GM21423 (cell line): Measurements from ENCODE around the gene TEX13D.
"Not testable (repeated sequence)": the region's sequence is repeated elsewhere in the genome, so short reads cannot be mapped to it uniquely, and the experiment has no call there.

ENCODE experiments used
- ATAC-seq: cut with Tn5 transposase; IDR thresholded peaks from one replicate; pipeline ENCODE4 v1.9.1; 2021; ENCODE audit warnings: mild to moderate bottlenecking, moderate library complexity; ENCODE audit not compliant: unreplicated experiment

TEX13D gene

DNA sequence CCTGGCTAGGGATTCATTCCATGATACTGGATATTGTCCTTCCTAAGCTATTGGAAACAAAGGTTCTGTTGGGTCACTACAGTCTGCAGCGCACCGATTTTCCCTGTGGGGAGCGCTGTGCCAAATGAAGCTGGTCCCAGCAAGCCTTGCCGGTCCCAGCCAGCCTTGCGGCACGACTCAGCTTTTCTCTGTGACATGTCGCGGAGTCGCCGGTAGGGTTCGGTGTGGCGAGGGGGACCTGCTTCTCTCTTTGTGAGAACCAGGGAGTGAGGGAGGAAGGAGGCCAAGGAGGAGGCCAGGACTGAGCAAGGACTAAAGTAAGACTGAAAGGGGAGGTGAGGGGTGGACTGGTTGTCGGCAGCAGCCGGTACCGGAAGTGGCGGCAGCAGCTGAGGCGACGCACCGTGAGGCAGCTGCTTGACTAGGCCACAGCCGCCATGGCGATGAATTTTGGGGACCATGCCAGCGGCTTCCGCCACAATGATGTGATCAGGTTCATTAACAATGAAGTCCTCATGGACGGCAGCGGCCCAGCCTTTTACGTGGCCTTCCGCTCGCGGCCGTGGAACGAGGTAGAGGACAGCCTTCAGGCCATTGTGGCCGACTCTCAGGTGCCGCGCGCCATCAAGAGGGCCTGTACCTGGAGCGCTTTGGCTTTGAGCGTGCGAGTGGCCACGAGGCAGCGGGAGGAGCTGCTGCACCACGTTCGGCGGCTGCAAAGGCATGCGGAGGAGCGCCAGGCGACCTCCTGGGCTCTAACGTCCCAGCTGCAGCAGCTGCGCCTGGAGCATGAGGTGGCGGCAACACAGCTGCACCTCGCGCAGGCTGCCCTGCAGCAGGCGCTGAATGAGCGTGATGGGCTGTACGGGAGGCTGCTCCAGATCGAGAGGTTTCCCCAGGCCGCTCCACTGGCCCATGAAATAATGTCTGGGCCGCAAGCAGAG lies at the start of gene TEX13D:
Gene TEX13D, plus strand, starts transcription at position 180 of the 944 bp plus-strand sequence. Its CDS starts 258 bp downstream, at position 438.
- ATAC-seq = no peak

DNA sequence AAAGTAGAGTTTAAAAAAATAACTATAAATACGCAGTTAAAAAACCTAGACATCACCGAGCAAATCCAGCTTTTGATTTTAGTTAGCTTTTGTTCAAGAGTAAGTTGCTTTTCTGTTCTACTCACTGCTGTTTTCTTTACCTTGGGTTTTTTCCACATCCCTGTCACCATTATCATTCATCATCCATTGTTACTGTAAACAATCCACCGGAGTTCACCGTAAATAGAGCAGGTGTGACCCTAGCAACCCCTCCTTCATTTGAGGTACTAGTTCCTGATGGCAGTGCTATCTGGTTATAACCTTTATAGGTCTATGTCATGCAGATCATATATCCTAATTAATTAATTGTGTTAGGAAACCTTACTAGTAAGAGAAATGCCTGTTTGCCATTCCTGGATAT lies 43.0 kb upstream of the TEX13D start:
- no peak for ATAC-seq

DNA sequence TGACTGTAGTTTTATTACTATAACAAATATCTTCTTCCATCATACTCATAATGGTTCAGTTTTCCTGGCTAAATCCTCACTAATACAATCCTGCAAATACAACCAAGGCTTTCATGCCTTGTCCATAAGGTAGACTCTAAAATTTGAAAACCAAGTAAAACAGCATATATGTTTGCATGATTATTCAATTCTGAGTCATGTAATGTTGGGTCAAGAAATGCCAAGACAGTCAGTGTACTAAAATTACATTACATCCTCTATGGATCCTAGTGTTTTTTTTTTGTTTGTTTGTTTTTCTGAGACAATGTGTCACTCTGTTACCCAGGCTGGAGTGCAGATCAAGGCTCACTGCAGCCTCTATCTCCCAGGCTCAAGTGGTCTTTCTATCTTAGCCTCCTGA lies 38.6 kb upstream of the TEX13D start:
- ATAC-seq = no peak

DNA sequence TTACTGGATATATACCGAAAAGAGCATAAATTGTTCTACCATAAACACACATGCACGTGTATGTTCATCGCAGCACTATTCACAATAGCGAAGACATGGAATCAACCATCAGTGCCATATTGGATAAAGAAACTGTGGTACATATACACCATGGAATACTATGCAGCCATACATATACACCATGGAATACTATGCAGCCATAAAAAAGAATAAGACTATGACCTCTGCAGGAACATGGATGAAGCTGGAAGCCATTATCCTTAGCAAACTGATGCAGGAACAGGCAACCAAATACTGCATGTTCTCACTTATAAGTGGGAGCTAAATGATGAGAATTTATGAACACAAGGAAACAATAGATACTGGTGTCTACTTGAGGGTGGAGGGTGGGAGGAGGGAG lies 33.1 kb upstream of the TEX13D start:
- ATAC-seq = not testable (repeated sequence)

DNA sequence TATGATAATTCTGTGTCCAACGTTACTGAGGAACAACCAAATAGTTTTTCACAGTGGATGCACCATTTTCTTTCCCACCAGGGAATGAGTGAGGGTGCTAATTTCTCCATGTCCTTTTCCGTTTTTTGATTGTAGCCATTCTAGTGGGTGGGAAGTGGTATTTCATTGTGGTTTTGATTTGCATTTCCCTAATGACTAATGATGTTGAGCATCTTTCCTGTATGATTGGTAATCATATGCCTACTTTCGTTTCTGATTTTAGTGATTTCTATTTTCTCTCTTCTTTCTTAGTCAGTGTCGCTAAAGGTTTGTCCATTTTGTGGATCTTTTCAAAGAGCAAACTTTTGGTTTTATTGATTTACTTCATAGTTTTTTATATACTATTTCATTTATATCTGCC lies 32.1 kb upstream of the TEX13D start:
- no peak for ATAC-seq

DNA sequence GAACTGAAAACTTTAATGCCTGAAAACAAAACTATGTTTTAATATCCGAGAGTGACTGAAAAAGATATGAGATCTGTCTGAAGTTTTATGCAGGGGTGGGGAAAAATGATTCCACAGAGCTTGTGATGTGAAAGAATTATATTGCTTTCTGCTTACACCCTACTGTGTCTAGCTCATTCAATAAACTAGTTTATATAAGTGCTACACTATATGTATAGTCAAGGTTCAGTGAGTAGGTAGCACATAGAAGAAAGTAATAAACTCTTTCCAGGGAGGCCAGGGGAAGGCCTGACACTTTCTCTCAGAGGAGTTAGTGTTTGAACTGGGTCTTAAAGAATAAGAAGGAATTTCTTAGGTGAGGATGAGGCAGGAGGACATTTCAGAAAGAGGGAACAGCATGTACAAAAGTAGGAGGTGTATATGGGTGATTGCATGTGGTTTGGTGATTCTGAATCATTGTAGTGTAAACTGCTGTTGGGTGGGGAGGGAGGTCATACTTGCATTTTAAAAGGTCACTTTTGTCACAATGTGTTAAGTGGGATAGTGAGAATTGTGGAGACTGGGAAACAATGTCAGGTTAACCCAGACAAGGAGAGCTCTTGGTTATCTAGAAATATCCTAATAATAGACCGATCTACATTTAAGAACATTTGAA lies 25.1 kb upstream of the TEX13D start:
- ATAC-seq = no peak

DNA sequence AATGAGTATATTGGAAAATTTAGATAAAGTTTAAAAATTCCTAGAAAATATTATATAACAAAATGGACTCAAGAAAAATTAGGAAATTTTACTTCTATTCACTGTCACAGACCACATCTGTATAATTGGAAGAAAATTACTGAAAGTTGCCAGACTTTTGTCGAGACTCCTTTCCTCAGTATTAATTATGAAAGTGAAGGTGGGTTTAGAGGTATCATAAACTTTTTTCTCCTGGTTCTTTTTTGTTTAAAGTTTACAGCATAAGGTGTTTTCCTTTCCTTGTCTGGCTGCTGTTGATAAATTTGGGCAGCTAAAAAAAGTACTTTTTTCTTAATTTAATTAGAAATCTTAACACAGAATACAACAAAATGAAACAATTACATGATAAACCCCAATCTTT lies 6.7 kb upstream of the TEX13D start:
- ATAC-seq = no peak

DNA sequence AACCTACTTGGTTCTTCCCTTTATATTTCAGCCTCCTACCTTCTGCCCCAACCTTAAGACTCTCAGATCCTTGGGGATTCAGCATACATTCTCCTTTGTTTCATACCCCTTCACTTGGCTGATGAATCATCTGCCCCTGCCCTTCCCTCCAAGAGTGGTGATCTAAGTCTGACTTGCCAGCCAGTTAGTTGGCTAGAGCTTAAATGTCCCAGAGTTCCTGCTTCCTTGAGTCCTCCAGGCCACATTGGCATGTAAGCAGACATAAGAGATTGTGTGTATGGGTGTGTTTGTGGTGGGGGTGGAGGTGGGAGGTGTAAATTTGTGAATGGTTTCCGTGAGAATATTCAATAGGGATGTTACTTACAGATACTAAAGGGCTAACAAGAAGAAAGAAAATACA lies 3.7 kb upstream of the TEX13D start:
- no peak for ATAC-seq

DNA sequence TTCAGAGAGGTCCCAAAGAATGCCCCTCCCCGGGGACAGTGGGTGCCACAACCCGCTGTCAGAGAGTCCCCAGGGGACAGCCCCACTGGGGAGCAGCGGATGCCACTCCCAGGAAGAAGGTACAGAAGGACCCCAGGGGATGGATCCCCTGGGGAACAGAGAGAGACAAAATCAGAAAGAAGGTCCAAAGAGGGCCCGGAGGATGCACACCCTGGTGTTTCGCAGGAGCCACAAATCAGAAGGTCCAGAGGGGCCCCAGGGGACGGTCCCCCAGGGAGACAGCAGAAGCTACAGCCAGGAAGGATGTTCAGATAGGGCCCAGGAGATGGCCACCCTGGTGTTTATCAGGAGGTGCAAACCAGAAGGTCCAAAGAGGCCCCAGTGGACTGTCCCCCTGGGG lies 1.4 kb downstream of the TEX13D start:
- no peak for ATAC-seq

DNA sequence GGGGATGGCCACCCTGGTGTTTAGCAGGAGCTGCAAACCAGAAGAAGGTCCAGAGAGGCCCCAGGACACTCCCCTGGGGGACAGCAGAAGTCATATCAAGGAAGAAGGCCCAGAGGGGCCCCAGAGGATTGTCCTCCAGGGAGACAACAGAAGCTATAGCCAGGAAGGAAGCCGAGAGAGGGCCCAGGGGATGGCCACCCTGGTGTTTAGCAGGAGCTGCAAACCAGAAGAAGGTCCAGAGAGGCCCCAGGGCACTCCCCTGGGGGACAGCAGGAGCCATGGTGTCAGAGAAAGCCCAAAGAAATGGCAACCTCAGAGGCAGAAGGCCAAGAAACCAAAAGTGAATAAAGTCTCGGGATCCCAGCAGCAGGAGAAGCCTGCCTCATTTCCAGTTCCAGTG lies 2.1 kb downstream of the TEX13D start:
- ATAC-seq = not testable (repeated sequence)

DNA sequence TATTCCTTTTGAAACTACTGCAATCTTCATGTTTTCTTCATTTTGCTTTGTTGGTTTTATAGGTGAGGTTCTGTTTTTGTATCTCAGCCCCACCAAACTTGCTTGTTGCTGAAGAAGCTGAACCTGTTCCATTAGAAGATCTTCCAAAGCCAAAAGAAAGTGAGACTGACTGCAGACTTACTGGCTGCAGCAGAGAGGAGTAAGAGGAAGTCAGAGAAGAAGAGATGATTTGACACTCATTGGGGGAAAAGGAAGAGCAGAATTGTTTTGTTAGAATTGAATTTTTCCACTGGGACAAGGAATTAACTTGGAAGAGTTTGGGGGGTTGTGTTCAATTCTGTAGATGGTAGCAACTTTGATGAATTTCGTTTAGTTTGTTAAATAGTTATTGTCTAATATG lies 3.1 kb downstream of the TEX13D start:
- ATAC-seq = no peak

DNA sequence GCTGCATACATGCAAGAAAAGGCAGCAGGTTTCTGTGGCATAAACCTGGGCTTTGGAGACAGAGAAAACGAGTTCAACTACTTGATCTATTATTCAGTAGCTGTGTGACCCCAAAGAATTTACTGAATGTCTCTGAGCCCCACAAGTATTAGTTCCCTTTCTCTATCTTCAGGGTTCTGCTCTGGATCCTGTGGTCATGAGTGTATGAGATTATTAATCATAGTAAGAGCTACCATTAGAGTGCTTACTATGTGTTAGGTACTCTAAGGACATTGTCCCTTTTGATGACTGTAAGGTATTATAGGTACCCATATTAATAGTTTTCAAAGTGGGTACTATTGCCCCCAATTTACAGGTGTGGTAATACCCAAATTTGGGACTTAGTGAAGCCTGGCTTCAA lies 5.5 kb downstream of the TEX13D start:
- ATAC-seq = no peak

DNA sequence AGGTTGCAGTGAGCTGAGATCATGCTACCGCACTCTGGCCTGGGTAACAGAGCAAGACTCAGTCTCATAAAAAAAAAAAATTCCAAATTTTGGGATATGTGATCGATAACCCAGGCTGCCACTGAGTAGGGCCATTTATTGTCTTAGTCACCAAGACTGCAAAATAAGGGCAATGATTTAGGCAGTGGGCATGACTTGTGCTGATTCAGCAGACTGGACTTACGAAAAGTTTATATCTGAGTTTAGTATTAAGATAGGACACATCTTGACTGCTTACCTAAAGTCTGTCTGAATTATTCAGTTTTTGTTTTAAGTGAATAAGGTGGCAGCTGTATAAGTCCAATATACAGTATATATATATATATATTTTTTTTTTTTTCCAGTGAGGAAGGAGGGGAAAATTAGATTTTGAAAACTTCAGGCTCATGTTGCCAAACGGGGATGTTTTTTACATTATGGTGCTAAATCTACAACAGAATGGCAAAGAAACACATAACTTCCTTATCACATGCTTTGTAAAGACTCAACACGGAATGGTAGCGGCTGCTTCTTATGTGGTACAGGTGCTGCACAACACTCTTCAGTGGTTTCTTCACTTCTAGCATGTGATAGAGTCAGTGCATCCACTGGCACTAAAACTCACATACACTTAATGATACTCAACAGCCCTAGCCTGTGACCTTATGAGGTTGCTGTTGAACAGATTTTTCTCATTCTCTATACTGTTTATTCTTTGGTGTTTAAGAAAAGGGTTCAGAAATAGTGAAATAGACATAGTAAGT lies 6.5 kb downstream of the TEX13D start:
- ATAC-seq = no peak

DNA sequence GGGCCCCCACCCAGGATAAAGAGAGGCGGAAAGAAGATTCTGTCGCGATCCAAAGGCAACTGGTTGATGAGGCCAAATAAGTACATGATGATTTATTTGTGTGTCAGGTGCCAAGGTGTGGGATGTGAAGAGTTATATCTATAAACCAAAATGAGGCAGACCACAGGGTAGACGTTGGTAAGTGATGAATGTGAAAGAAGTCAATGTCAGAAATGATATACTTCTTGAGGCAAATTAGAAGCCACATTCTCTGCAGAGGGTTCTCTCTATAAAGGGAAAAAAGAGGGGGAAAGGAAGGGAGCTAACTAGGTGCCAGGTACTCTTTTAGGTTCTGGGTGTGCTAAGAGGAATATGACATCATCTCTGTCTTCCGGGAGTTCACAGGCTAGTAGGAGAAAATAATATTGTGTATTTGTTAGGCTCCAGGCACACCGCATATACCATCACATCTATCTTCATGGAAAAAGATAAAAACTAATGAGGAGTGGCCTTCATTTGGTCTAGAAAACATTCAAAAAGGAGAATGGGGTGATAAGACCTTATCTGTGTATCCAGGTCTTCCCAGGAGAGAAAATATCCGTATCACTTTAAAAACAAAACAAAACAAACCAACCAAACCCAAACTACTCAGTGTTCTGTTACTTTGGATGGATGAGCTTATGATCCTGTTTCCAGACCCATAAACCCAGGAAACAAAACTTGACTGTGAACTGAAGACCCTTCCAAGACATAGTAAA lies 9.1 kb downstream of the TEX13D start:
- no peak for ATAC-seq

DNA sequence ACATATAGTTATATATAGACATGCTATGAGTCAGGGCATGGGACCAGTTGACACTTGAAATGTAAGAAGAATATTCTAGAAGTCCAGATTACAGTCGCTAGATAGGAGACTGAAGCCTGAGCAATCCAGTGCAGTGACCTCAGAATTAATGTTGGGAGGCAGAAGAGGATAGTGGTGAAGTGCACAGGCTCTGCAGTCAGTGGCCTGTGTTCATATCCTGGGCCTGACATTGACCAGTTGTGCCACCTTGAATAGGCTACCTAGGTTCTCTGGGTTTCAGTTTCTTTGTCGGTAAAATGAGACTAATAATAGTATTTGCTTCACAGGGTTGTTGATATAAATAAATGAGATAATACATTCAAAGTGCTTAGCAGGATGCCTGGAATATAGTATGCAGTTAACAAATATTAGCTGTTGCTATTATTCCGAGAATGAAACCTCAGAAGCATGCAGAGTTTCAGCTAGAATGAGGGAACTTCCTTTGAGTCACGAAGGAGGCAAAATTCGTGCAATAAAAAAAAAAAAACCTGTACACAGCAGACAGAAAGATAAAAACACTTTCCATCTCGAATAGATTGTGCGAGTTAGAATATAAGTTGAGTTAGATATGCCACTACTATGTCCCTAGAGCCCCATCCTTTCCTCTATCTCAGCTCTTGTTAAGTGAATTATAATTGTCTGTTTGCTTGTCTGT lies 9.9 kb downstream of the TEX13D start:
- no peak for ATAC-seq

DNA sequence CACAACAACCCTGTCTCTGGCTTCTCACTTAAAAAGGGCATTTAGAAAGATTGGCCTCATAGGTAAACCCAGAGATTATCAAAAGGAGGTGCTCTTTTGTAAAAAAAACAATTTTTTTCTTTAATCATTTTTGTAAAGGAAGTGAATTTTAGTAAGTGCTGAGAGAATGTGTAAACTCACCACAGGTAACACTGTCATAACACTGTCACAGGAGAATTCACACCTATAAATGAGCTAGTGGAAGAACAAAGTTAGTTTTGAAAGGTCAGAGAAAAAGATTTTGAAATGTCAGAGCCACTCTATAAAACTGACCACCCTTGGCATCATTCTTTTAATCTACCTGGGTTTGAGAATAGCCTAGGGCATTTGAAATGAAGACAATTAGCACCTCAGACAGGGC lies 10.6 kb downstream of the TEX13D start:
- no peak for ATAC-seq

DNA sequence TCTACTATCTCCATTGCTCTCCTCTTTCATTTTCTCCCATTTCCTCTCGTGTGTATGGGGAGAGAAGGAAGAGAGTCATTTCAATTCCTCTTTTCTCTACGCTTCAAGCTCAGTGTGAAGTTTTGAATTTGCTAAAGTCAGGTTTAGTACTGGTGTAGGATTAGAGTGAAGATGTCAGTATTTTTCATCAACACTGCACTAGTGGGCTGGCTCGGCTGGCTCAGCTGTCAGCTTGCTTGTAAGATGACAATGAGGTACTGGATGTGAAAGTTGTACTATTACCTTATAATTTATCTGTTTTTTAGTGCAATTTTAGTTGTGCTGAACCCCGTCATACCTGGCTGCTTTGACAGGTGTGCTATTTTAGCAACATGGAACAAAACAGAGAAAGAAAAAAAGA lies 11.8 kb downstream of the TEX13D start:
- ATAC-seq = no peak

DNA sequence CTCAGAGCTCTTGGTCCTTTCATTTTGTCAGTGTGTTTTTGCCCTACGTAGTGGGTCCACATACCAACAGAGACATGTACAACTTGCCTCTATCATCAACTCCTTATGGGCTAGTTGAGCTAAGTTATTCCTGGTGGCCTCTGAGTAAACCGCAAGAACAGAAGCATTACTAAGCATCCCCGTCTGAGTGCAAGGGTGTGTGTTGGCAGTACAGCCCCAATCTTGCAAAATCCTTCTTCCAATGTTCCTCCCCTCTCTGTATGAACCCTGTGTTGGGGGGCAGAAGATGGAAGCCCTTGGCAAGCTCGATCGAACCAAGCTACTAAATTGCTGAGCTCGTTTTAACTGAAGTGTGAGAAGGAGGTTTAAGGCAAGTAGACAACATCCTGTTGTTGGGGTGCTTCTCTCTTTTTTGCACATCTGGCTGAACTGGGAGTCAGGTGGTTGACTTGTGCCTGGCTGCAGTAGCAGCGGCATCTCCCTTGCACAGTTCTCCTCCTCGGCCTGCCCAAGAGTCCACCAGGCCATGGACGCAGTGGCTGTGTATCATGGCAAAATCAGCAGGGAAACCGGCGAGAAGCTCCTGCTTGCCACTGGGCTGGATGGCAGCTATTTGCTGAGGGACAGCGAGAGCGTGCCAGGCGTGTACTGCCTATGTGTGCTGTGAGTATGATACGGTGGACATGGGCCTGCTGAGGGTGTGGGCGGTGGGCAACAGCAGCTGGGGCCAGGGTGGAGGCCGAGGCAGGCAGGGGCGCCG lies 13.8 kb downstream of the TEX13D start, which contains the start of gene SH2D1A:
Gene SH2D1A, plus strand, starts transcription at position 447 of the 760 bp plus-strand sequence. Its CDS starts 80 bp downstream, at position 527.
- ATAC-seq = no peak

DNA sequence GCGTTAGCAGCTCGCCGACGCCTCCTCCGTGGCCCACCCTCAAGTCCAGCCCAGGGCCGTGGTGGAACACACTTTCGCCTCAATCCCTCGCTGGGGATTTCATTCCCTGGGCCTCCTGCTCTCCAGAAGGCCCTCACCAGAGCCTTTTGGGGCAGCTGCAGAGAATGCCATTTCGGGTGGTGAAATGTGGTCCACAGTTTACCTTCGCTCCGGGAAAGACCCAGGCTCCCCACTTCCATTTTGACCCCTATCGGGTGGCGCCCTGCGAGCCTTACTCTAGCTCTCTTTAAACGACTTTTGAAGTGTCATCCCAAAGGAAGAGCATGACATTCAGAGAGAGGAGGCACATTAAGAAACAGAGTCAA lies 14.4 kb downstream of the TEX13D start:
- no peak for ATAC-seq
